KMS-11 (cell line): ENCODE measurements around the gene ABHD5.

Experiments
- H2AFZ ChIP-seq: fragments of 200-600 bp; sonication (generic); 2 replicates; pipeline ENCODE4 v1.6.1; 2016; ENCODE audit warnings: antibody characterized with exemption, mixed run types, low read depth
- H3K27ac ChIP-seq: fragments of 200-600 bp; sonication (generic); 2 replicates; pipeline ENCODE4 v1.6.1; 2016; ENCODE audit warnings: mild to moderate bottlenecking, mixed run types
- H3K27me3 ChIP-seq: fragments of 200-600 bp; sonication (generic); 2 replicates; pipeline ENCODE4 v1.6.1; 2017; ENCODE audit warnings: mild to moderate bottlenecking, low read depth, mixed run types, moderate library complexity; ENCODE audit not compliant: insufficient read depth
- H3K36me3 ChIP-seq: fragments of 200-600 bp; sonication (generic); 2 replicates; pipeline ENCODE4 v1.6.1; 2017; ENCODE audit warnings: mild to moderate bottlenecking, mixed run types; ENCODE audit not compliant: insufficient read depth
- H3K4me1 ChIP-seq: fragments of 200-600 bp; sonication (generic); 2 replicates; pipeline ENCODE4 v1.6.1; 2016; ENCODE audit warnings: mild to moderate bottlenecking, low read depth, mixed run types; ENCODE audit not compliant: poor library complexity, severe bottlenecking
- H3K4me2 ChIP-seq: fragments of 200-600 bp; sonication (generic); 2 replicates; pipeline ENCODE4 v1.7.0; 2016; ENCODE audit warnings: mild to moderate bottlenecking, mixed run types
- H3K4me3 ChIP-seq: fragments of 200-600 bp; sonication (generic); IDR thresholded peaks from 2 replicates; pipeline ENCODE4 v1.6.1; 2017; ENCODE audit warnings: low read depth, low read length, mixed read lengths; ENCODE audit not compliant: insufficient read depth
- H3K79me2 ChIP-seq: fragments of 200-600 bp; sonication (generic); 2 replicates; pipeline ENCODE4 v1.6.1; 2016; ENCODE audit warnings: low read depth, mixed run types; ENCODE audit not compliant: insufficient read depth
- H3K9ac ChIP-seq: fragments of 200-600 bp; sonication (generic); 2 replicates; pipeline ENCODE4 v1.6.1; 2016; ENCODE audit warnings: mild to moderate bottlenecking, mixed run types
- H4K20me1 ChIP-seq: fragments of 200-600 bp; sonication (generic); 2 replicates; pipeline ENCODE4 v1.6.1; 2016; ENCODE audit warnings: mild to moderate bottlenecking, mixed run types; ENCODE audit not compliant: insufficient read depth
- CTCF ChIP-seq: fragments of 200-600 bp; sonication (generic); conservative IDR thresholded peaks from 2 replicates; pipeline ENCODE4 v1.6.1; 2017; ENCODE audit warnings: low read depth, mild to moderate bottlenecking, antibody characterized with exemption, low read length, moderate library complexity, mixed read lengths

Gene ABHD5

GRCh38 chr3:43735618-43736017 lies 44.9 kb downstream of the ABHD5 start:
- Histone ChIP-seq H3K27me3 (no peaks in the 10 kb centered on the region), H3K4me1 (no peaks in the 10 kb centered on the region), H3K79me2 (no peaks in the 10 kb centered on the region), H3K9ac (no peak overlapping the region), H2AFZ (no peak overlapping the region), H3K36me3 (no peaks in the 10 kb centered on the region), H4K20me1 (no peaks in the 10 kb centered on the region), H3K4me2 (no peak overlapping the region), H3K4me3 (no peak overlapping the region), H3K27ac (no peak overlapping the region)
- TF ChIP-seq CTCF, result no peak

DNA sequence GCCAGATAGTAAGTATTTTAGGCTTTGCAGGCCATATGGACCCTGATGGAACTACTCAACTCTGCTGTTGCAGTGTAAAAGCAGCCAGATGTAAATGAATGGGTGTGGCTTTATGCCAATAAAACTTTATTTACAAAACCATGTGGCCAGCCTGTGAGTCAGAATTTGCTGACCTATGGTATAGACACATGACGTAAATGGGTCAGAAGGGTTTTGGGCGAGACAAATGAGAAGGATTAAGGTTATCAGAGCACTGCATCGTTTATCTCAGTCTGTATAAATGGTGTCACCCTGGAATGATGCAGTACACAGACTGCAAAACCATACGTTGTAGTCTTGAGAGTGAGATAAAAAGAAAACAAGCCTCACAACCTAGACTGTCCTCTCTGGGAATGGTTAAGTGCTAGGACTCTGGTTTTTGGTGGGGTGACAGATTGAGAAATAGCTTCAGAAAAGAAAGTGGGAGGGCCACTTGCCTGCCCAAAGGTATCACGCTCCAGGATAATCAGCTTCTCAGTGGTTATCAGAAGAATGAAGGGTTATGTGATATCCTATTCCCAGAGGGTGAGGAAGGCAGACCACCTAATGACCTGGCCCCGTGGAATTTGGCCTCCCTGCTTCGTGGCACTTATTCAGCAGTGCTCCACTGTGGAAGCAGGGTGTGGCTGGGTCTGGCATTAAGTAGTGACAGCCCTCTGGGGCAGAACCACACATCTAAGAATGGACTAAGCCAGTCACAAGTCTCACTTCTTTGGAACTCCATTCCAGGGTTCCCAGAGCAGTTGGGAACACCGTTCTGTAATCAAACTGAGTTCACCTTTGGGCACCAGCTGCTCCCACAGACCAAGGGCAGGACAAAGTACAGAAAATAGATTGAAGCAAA lies 46.1 kb downstream of the ABHD5 start:
- no peak overlapping the region for H3K4me2 ChIP-seq
- no peak for TF ChIP-seq CTCF
- no peak overlapping the region for H2AFZ ChIP-seq

DNA sequence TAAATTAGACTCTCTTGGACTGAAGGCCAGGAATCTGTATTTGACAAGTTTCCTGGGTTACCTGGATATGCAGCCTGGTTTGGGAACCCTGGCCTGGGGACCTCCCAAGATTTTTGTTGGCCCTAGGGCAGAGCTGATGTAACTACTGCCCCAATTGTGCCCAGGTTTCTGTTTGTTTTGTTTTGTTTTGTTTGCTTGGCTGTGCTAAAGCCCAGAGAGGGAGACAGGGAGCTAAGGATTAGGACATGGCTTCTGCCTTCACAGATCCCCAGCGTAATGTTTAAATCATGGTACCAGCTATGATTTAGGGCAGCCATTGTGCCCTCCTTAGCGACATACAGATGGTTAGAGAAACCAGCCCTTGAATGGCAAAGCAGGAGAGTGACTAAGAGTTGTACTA lies 47.6 kb downstream of the ABHD5 start:
- H3K4me1 ChIP-seq, result no peaks in the 10 kb centered on the region
- no peak overlapping the region for H3K9ac ChIP-seq
- H3K27ac ChIP-seq, result no peak overlapping the region
- no peak overlapping the region for H2AFZ ChIP-seq
- H3K4me3 ChIP-seq, result no peak overlapping the region
- no peaks in the 10 kb centered on the region for H3K79me2 ChIP-seq
- H3K36me3 ChIP-seq, result no peaks in the 10 kb centered on the region
- H4K20me1 ChIP-seq, result no peaks in the 10 kb centered on the region
- H3K27me3 ChIP-seq, result no peaks in the 10 kb centered on the region
- no peak overlapping the region for H3K4me2 ChIP-seq
- no peak for TF ChIP-seq CTCF

More for the DNA sequence above, 46.1 kb downstream of the ABHD5 start:
- Histone ChIP-seq H3K9ac (no peak overlapping the region), H3K27ac (no peak overlapping the region), H3K27me3 (no peaks in the 10 kb centered on the region), H3K4me3 (no peak overlapping the region), H3K36me3 (no peaks in the 10 kb centered on the region), H3K79me2 (no peaks in the 10 kb centered on the region), H4K20me1 (no peaks in the 10 kb centered on the region), H3K4me1 (no peaks in the 10 kb centered on the region)

GRCh38 chr3:43742920-43743319 lies 52.2 kb downstream of the ABHD5 start:
- no peak overlapping the region for H3K9ac ChIP-seq
- H3K27ac ChIP-seq, result no peak overlapping the region
- H3K4me1 ChIP-seq, result no peaks in the 10 kb centered on the region
- no peaks in the 10 kb centered on the region for H3K27me3 ChIP-seq
- H3K4me3 ChIP-seq, result no peak overlapping the region
- no peaks in the 10 kb centered on the region for H3K79me2 ChIP-seq
- H2AFZ ChIP-seq, result no peak overlapping the region
- no peaks in the 10 kb centered on the region for H4K20me1 ChIP-seq
- H3K4me2 ChIP-seq, result no peak overlapping the region
- no peak for TF ChIP-seq CTCF
- no peaks in the 10 kb centered on the region for H3K36me3 ChIP-seq
